Endothelial cell of umbilical vein (primary cell): ENCODE measurements around the gene DPP10. TPM values are rescaled to one million over a fixed set of nuclear protein-coding genes. Genes with fewer than 3 reads are reported as not detected.

ENCODE experiments used
- BruUV-seq: library from RNA; stranded (reverse); fragments of 400-500 nt; replicated peaks from 2 replicates; lab custom pipeline; 2021; lab: Mats Ljungman, UMichigan
- CTCF ChIA-PET: fragments of 300-600, 350-600 bp; sonication (Branson Sonifier 250); formaldehyde crosslinking; loops from one replicate; lab custom pipeline; 2021; ENCODE audit warnings: antibody characterized with exemption, inconsistent platforms; lab: Charles Lee
- POLR2A ChIA-PET: fragments of 300-600, 350-600 bp; sonication (Branson Sonifier 250); formaldehyde crosslinking; loops from one replicate; lab custom pipeline; 2021; ENCODE audit warnings: antibody characterized with exemption, inconsistent platforms; lab: Charles Lee
- DNase-seq: peaks from one replicate; pipeline ENCODE4 v3.0.0-alpha.2; 2011; ENCODE audit warnings: low read depth, low spot score
- FAIRE-seq: peaks from 2 replicates; lab custom pipeline; 2011; peaks lifted over from hg19 to GRCh38; lab: Jason Lieb, UNC
- H2AFZ ChIP-seq: 2 replicates; pipeline ENCODE4 v1.6.0; 2012; ENCODE audit warnings: low read depth, low read length, control low read depth, inconsistent platforms
- H3K27ac ChIP-seq: 2 replicates; pipeline ENCODE4 v1.5.1; 2011; ENCODE audit warnings: low read depth, mild to moderate bottlenecking, control low read depth, low read length, moderate library complexity; ENCODE audit not compliant: insufficient read depth
- H3K27me3 ChIP-seq, 2 experiments: 2 replicates each; pipeline versions ENCODE4 v1.6.0 to v1.6.1; 2011; ENCODE audit warnings: low read length in 2 of 2, mixed read lengths in 1 of 2; ENCODE audit not compliant: control insufficient read depth in 2 of 2, insufficient read depth in 2 of 2
- H3K36me3 ChIP-seq, 2 experiments: 2 replicates in 1 of 2; 3 replicates in 1 of 2; pipeline ENCODE4 v1.5.1; 2011; ENCODE audit warnings: low read length in 2 of 2, mild to moderate bottlenecking in 1 of 2, moderate library complexity in 1 of 2; ENCODE audit not compliant: control insufficient read depth in 2 of 2, insufficient read depth in 2 of 2; ENCODE audit errors: extremely low read depth in 1 of 2
- H3K4me1 ChIP-seq: 3 replicates; pipeline ENCODE4 v1.5.1; 2011; ENCODE audit warnings: mild to moderate bottlenecking, low read length; ENCODE audit not compliant: control insufficient read depth, insufficient read depth; ENCODE audit errors: extremely low read depth
- H3K4me2 ChIP-seq: 2 replicates; pipeline ENCODE4 v1.6.1; 2011; ENCODE audit warnings: low read length, control low read depth, mixed read lengths; ENCODE audit not compliant: insufficient read depth
- H3K4me3 ChIP-seq, 3 experiments: fragments of 200-600 bp in 1 of 3; sonication (generic), shearing (Covaris generic) in 1 of 3; replicated peaks in 1 of 3; 2 replicates each; pipeline ENCODE4 v1.5.1; 2011 to 2016; ENCODE audit warnings: control low read depth in 3 of 3, low read length in 3 of 3, mild to moderate bottlenecking in 2 of 3, inconsistent platforms in 1 of 3, low read depth in 1 of 3, moderate library complexity in 1 of 3; ENCODE audit not compliant: insufficient read depth in 1 of 3
- H3K79me2 ChIP-seq: 2 replicates; pipeline ENCODE4 v1.6.0; 2012; ENCODE audit warnings: low read length, inconsistent platforms; ENCODE audit not compliant: control insufficient read depth, insufficient read depth
- H3K9ac ChIP-seq: replicated peaks from 2 replicates; pipeline ENCODE3; 2011; ENCODE audit warnings: low read length, control low read depth; ENCODE audit not compliant: insufficient read depth; ENCODE audit errors: extremely low read depth
- H3K9me1 ChIP-seq: replicated peaks from 3 replicates; pipeline ENCODE4 v1.6.0; 2011; ENCODE audit warnings: mild to moderate bottlenecking, low read length; ENCODE audit not compliant: control insufficient read depth, insufficient read depth; ENCODE audit errors: extremely low read depth
- H3K9me3 ChIP-seq: replicated peaks from 2 replicates; pipeline ENCODE4 v1.5.1; 2012; ENCODE audit warnings: low read length, inconsistent platforms; ENCODE audit not compliant: control insufficient read depth, insufficient read depth
- H4K20me1 ChIP-seq: replicated peaks from 2 replicates; pipeline ENCODE3; 2011; ENCODE audit warnings: mild to moderate bottlenecking, low read length; ENCODE audit not compliant: control insufficient read depth, insufficient read depth; ENCODE audit errors: extremely low read depth
- CTCF ChIP-seq, 2 donors: IDR thresholded peaks; 1 replicate in 1 of 2; 2 replicates in 1 of 2; pipeline ENCODE4 v1.5.1; 2011; ENCODE audit warnings: low read length in 2 of 2, mild to moderate bottlenecking in 2 of 2, moderate library complexity in 2 of 2, control low read depth in 1 of 2, inconsistent platforms in 1 of 2, low read depth in 1 of 2; ENCODE audit not compliant: insufficient read depth in 1 of 2; ENCODE audit errors: extremely low read depth in 1 of 2
- EZH2 ChIP-seq: IDR thresholded peaks from 2 replicates; pipeline ENCODE4 v1.6.1; 2012; ENCODE audit warnings: borderline replicate concordance, low read depth, mild to moderate bottlenecking, moderate library complexity, low read length, inconsistent platforms; ENCODE audit not compliant: severe bottlenecking
- FOS ChIP-seq: IDR thresholded peaks from 2 replicates; pipeline ENCODE4 v1.6.1; 2011; ENCODE audit warnings: mild to moderate bottlenecking, low read length, moderate library complexity, borderline replicate concordance; ENCODE audit not compliant: insufficient read depth
- GATA2 ChIP-seq: IDR thresholded peaks from 2 replicates; pipeline ENCODE4 v1.7.0; 2011; ENCODE audit warnings: low read depth, mild to moderate bottlenecking, moderate library complexity, mixed read lengths, low read length; ENCODE audit not compliant: insufficient read length, insufficient read depth
- JUN ChIP-seq: IDR thresholded peaks from 2 replicates; pipeline ENCODE4 v1.6.1; 2011; ENCODE audit warnings: borderline replicate concordance, low read depth; ENCODE audit not compliant: insufficient read length, insufficient read depth
- MAX ChIP-seq: IDR thresholded peaks from 2 replicates; pipeline ENCODE4 v1.6.1; 2011; ENCODE audit not compliant: insufficient read depth, insufficient read length
- MYC ChIP-seq: IDR thresholded peaks from one replicate; pipeline ENCODE4 v1.6.1; 2011; ENCODE audit warnings: mild to moderate bottlenecking, low read depth, low read length
- POLR2A ChIP-seq: IDR thresholded peaks from 2 replicates; pipeline ENCODE4 v1.6.1; 2012; ENCODE audit warnings: low read depth, mild to moderate bottlenecking, control low read depth, low read length
- POLR2AphosphoS5 ChIP-seq: IDR thresholded peaks from 2 replicates; pipeline ENCODE4 v1.6.1; 2012; ENCODE audit warnings: low read depth, mild to moderate bottlenecking, control low read depth, low read length, moderate library complexity; ENCODE audit not compliant: insufficient read depth
- dilution Hi-C: fragments of 300-500 bp; cut with MboI; formaldehyde crosslinking; loops from one replicate; pipeline ENCODE4 v1.15.0; 2019; ENCODE audit warnings: low sequenced_read_pairs; ENCODE audit not compliant: extremely low pct_ligation_motif_present
- intact Hi-C: fragments of 100-400 bp; cut with micrococcal nuclease; formaldehyde crosslinking; loops from one replicate; pipeline ENCODE4 v1.10.0; 2022
- polyA plus RNA-seq, 4 experiments: library from polyadenylated mRNA; depleted of rRNA in 3 of 4; stranded (reverse) in 3 of 4; unstranded in 1 of 4; fragments of >200 nt; gene quantifications; 2 replicates each; pipeline versions ENCODE4 v1.2.1 to v1.2.3, GENCODE V29; 2011 to 2012; ENCODE audit warnings: missing spikeins in 1 of 4
- total RNA-seq: library from RNA; stranded (reverse); gene quantifications from 2 replicates; pipeline ENCODE4 v1.2.3, GENCODE V29; 2021

DPP10 gene
- total and polyA plus RNA-seq, 2 donors (not counting 3 experiments of a cell fraction or from before 2014, with no cell fraction given): not detected

GRCh38 chr2:114949228-114949804, 506.9 kb downstream of the DPP10 start:
- no peaks in the 10 kb centered on the region for H3K79me2 ChIP-seq
- H2AFZ ChIP-seq: no peak overlapping the region
- no peaks in the 10 kb centered on the region for H3K9me1 ChIP-seq
- H3K27me3 ChIP-seq: no peaks in the 10 kb centered on the region
- intact Hi-C loops (no loop called here), dilution Hi-C loops (no loop called here)
- H3K4me3 ChIP-seq: no peak overlapping the region
- no peaks in the 10 kb centered on the region for H3K4me1 ChIP-seq
- H3K36me3 ChIP-seq: no peaks in the 10 kb centered on the region
- H3K27ac ChIP-seq: no peak overlapping the region
- DNase-seq (no peak), FAIRE-seq (no peak)
- ChIA-PET CTCF (no interaction called here), POLR2A (no interaction called here)
- no peak overlapping the region for H3K9ac ChIP-seq
- H3K9me3 ChIP-seq: peaks cover 5% of the 10 kb centered on the region
- BruUV-seq: no TSS peak
- H4K20me1 ChIP-seq: no peaks in the 10 kb centered on the region
- H3K4me2 ChIP-seq: no peak overlapping the region
- TF ChIP-seq MAX (no peak), POLR2A (no peak), CTCF (IDR thresholded peaks at IDR 0.05; ENCODE audit: extremely low read depth in 1 of 2, insufficient read depth in 1 of 2, low read depth in 1 of 2, low read length in 2 of 2) (no peak), MYC (no peak), JUN (no peak), EZH2 (no peak), GATA2 (no peak), POLR2AphosphoS5 (no peak), FOS (no peak)
